Endothelial cell of umbilical vein (primary cell): ENCODE data around the gene PRRG1. TPM values are rescaled to one million over a fixed set of nuclear protein-coding genes. Genes with fewer than 3 reads are reported as not detected.

ENCODE experiments used
- BruUV-seq: library from RNA; stranded (reverse); fragments of 400-500 nt; replicated peaks from 2 replicates; lab custom pipeline; 2021; lab: Mats Ljungman, UMichigan
- CTCF ChIA-PET: fragments of 300-600, 350-600 bp; sonication (Branson Sonifier 250); formaldehyde crosslinking; loops from one replicate; lab custom pipeline; 2021; ENCODE audit warnings: antibody characterized with exemption, inconsistent platforms; lab: Charles Lee
- POLR2A ChIA-PET: fragments of 300-600, 350-600 bp; sonication (Branson Sonifier 250); formaldehyde crosslinking; loops from one replicate; lab custom pipeline; 2021; ENCODE audit warnings: antibody characterized with exemption, inconsistent platforms; lab: Charles Lee
- DNase-seq: peaks from one replicate; pipeline ENCODE4 v3.0.0-alpha.2; 2011; ENCODE audit warnings: low read depth, low spot score
- FAIRE-seq: peaks from 2 replicates; lab custom pipeline; 2011; peaks lifted over from hg19 to GRCh38; lab: Jason Lieb, UNC
- H2AFZ ChIP-seq: 2 replicates; pipeline ENCODE4 v1.6.0; 2012; ENCODE audit warnings: low read depth, low read length, control low read depth, inconsistent platforms
- H3K27ac ChIP-seq: 2 replicates; pipeline ENCODE4 v1.5.1; 2011; ENCODE audit warnings: low read depth, mild to moderate bottlenecking, control low read depth, low read length, moderate library complexity; ENCODE audit not compliant: insufficient read depth
- H3K27me3 ChIP-seq, 2 experiments: 2 replicates each; pipeline versions ENCODE4 v1.6.0 to v1.6.1; 2011; ENCODE audit warnings: low read length in 2 of 2, mixed read lengths in 1 of 2; ENCODE audit not compliant: control insufficient read depth in 2 of 2, insufficient read depth in 2 of 2
- H3K36me3 ChIP-seq, 2 experiments: 2 replicates in 1 of 2; 3 replicates in 1 of 2; pipeline ENCODE4 v1.5.1; 2011; ENCODE audit warnings: low read length in 2 of 2, mild to moderate bottlenecking in 1 of 2, moderate library complexity in 1 of 2; ENCODE audit not compliant: control insufficient read depth in 2 of 2, insufficient read depth in 2 of 2; ENCODE audit errors: extremely low read depth in 1 of 2
- H3K4me1 ChIP-seq: 3 replicates; pipeline ENCODE4 v1.5.1; 2011; ENCODE audit warnings: mild to moderate bottlenecking, low read length; ENCODE audit not compliant: control insufficient read depth, insufficient read depth; ENCODE audit errors: extremely low read depth
- H3K4me2 ChIP-seq: 2 replicates; pipeline ENCODE4 v1.6.1; 2011; ENCODE audit warnings: low read length, control low read depth, mixed read lengths; ENCODE audit not compliant: insufficient read depth
- H3K4me3 ChIP-seq, 3 experiments: fragments of 200-600 bp in 1 of 3; sonication (generic), shearing (Covaris generic) in 1 of 3; replicated peaks in 1 of 3; 2 replicates each; pipeline ENCODE4 v1.5.1; 2011 to 2016; ENCODE audit warnings: control low read depth in 3 of 3, low read length in 3 of 3, mild to moderate bottlenecking in 2 of 3, inconsistent platforms in 1 of 3, low read depth in 1 of 3, moderate library complexity in 1 of 3; ENCODE audit not compliant: insufficient read depth in 1 of 3
- H3K79me2 ChIP-seq: 2 replicates; pipeline ENCODE4 v1.6.0; 2012; ENCODE audit warnings: low read length, inconsistent platforms; ENCODE audit not compliant: control insufficient read depth, insufficient read depth
- H3K9ac ChIP-seq: replicated peaks from 2 replicates; pipeline ENCODE3; 2011; ENCODE audit warnings: low read length, control low read depth; ENCODE audit not compliant: insufficient read depth; ENCODE audit errors: extremely low read depth
- H3K9me1 ChIP-seq: replicated peaks from 3 replicates; pipeline ENCODE4 v1.6.0; 2011; ENCODE audit warnings: mild to moderate bottlenecking, low read length; ENCODE audit not compliant: control insufficient read depth, insufficient read depth; ENCODE audit errors: extremely low read depth
- H3K9me3 ChIP-seq: replicated peaks from 2 replicates; pipeline ENCODE4 v1.5.1; 2012; ENCODE audit warnings: low read length, inconsistent platforms; ENCODE audit not compliant: control insufficient read depth, insufficient read depth
- H4K20me1 ChIP-seq: replicated peaks from 2 replicates; pipeline ENCODE3; 2011; ENCODE audit warnings: mild to moderate bottlenecking, low read length; ENCODE audit not compliant: control insufficient read depth, insufficient read depth; ENCODE audit errors: extremely low read depth
- CTCF ChIP-seq, 2 donors: IDR thresholded peaks; 1 replicate in 1 of 2; 2 replicates in 1 of 2; pipeline ENCODE4 v1.5.1; 2011; ENCODE audit warnings: low read length in 2 of 2, mild to moderate bottlenecking in 2 of 2, moderate library complexity in 2 of 2, control low read depth in 1 of 2, inconsistent platforms in 1 of 2, low read depth in 1 of 2; ENCODE audit not compliant: insufficient read depth in 1 of 2; ENCODE audit errors: extremely low read depth in 1 of 2
- EZH2 ChIP-seq: IDR thresholded peaks from 2 replicates; pipeline ENCODE4 v1.6.1; 2012; ENCODE audit warnings: borderline replicate concordance, low read depth, mild to moderate bottlenecking, moderate library complexity, low read length, inconsistent platforms; ENCODE audit not compliant: severe bottlenecking
- FOS ChIP-seq: IDR thresholded peaks from 2 replicates; pipeline ENCODE4 v1.6.1; 2011; ENCODE audit warnings: mild to moderate bottlenecking, low read length, moderate library complexity, borderline replicate concordance; ENCODE audit not compliant: insufficient read depth
- JUN ChIP-seq: IDR thresholded peaks from 2 replicates; pipeline ENCODE4 v1.6.1; 2011; ENCODE audit warnings: borderline replicate concordance, low read depth; ENCODE audit not compliant: insufficient read length, insufficient read depth
- POLR2A ChIP-seq: IDR thresholded peaks from 2 replicates; pipeline ENCODE4 v1.6.1; 2012; ENCODE audit warnings: low read depth, mild to moderate bottlenecking, control low read depth, low read length
- dilution Hi-C: fragments of 300-500 bp; cut with MboI; formaldehyde crosslinking; loops from one replicate; pipeline ENCODE4 v1.15.0; 2019; ENCODE audit warnings: low sequenced_read_pairs; ENCODE audit not compliant: extremely low pct_ligation_motif_present
- intact Hi-C: fragments of 100-400 bp; cut with micrococcal nuclease; formaldehyde crosslinking; loops from one replicate; pipeline ENCODE4 v1.10.0; 2022
- polyA plus RNA-seq, 4 experiments: library from polyadenylated mRNA; depleted of rRNA in 3 of 4; stranded (reverse) in 3 of 4; unstranded in 1 of 4; fragments of >200 nt; gene quantifications; 2 replicates each; pipeline versions ENCODE4 v1.2.1 to v1.2.3, GENCODE V29; 2011 to 2012; ENCODE audit warnings: missing spikeins in 1 of 4
- total RNA-seq: library from RNA; stranded (reverse); gene quantifications from 2 replicates; pipeline ENCODE4 v1.2.3, GENCODE V29; 2021

Gene PRRG1
- total and polyA plus RNA-seq, 2 donors (not counting 3 experiments of a cell fraction or from before 2014, with no cell fraction given): 37.6 to 46.3 TPM

- H3K9me1 ChIP-seq: no peaks in the 10 kb centered on the region
- BruUV-seq: no TSS peak
- intact Hi-C loops (no loop called here), dilution Hi-C loops (no loop called here)
- DNase-seq: no peak
- FAIRE-seq: no peak
- H3K9ac ChIP-seq: no peak overlapping the region
- H4K20me1 ChIP-seq: no peaks in the 10 kb centered on the region
- CTCF ChIA-PET: no interaction called here
- POLR2A ChIA-PET: no interaction called here
- TF ChIP-seq POLR2A (no peak), EZH2 (no peak), JUN (no peak)
- no peak overlapping the region for H2AFZ ChIP-seq
- peaks cover 3% of the 10 kb centered on the region for H3K4me1 ChIP-seq
- H3K79me2 ChIP-seq: no peaks in the 10 kb centered on the region
- H3K27me3 ChIP-seq: no peaks in the 10 kb centered on the region
- no peaks in the 10 kb centered on the region for H3K9me3 ChIP-seq
- H3K36me3 ChIP-seq: no peaks in the 10 kb centered on the region
- H3K4me3 ChIP-seq: no peak overlapping the region
- no peak overlapping the region for H3K27ac ChIP-seq
- no peak overlapping the region for H3K4me2 ChIP-seq
These were observed 71.6 kb downstream of the PRRG1 start for GRCh38 chrX:37420756-37421155.

GRCh38 chrX:37424000-37424429 is 74.9 kb downstream of the PRRG1 start:
- Histone ChIP-seq H3K4me1 (peaks cover 3% of the 10 kb centered on the region), H3K4me3 (no peak overlapping the region), H3K27me3 (no peaks in the 10 kb centered on the region), H3K36me3 (peaks cover 0 to 2% of the 10 kb centered on the region in 2 experiments), H4K20me1 (no peaks in the 10 kb centered on the region), H2AFZ (no peak overlapping the region), H3K79me2 (no peaks in the 10 kb centered on the region), H3K4me2 (no peak overlapping the region), H3K9me1 (no peaks in the 10 kb centered on the region), H3K9ac (no peak overlapping the region), H3K9me3 (no peaks in the 10 kb centered on the region), H3K27ac (peak overlapping the region; percentile 41)
- DNase-seq: peak; percentile 14
- POLR2A ChIA-PET: no interaction called here
- TF ChIP-seq FOS: no peak
- no peak for TF ChIP-seq CTCF (IDR thresholded peaks at IDR 0.05; ENCODE audit: extremely low read depth in 1 of 2, insufficient read depth in 1 of 2, low read depth in 1 of 2, low read length in 2 of 2)
- peak; percentile 24 for TF ChIP-seq JUN
- CTCF ChIA-PET: no interaction called here
- peak; percentile 70 for FAIRE-seq
- intact Hi-C loops: no loop called here
- BruUV-seq: no TSS peak
- dilution Hi-C loops: no loop called here
